ENCODE results near the gene LGI4.

DNA sequence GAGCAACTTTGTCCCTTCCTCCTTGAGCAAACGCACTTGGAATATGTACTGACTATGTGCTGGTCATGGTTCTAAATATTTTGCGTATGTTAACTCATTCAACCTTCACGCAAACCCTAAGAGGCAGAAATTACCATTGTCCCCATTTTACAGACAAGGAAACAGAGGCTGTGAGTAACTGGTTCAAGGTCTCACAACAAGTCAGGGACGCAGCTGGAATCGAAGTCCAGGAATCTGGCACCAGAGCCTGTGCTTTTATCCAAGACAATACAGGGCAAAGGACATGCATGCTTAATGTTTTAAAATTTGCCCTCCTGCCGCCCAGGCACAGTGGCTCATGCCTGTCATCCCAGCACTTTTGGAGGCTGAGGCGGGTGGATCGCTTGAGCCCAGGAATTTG is 24.7 kb upstream of the LGI4 start:
- TF ChIP-seq, protein P1, sequence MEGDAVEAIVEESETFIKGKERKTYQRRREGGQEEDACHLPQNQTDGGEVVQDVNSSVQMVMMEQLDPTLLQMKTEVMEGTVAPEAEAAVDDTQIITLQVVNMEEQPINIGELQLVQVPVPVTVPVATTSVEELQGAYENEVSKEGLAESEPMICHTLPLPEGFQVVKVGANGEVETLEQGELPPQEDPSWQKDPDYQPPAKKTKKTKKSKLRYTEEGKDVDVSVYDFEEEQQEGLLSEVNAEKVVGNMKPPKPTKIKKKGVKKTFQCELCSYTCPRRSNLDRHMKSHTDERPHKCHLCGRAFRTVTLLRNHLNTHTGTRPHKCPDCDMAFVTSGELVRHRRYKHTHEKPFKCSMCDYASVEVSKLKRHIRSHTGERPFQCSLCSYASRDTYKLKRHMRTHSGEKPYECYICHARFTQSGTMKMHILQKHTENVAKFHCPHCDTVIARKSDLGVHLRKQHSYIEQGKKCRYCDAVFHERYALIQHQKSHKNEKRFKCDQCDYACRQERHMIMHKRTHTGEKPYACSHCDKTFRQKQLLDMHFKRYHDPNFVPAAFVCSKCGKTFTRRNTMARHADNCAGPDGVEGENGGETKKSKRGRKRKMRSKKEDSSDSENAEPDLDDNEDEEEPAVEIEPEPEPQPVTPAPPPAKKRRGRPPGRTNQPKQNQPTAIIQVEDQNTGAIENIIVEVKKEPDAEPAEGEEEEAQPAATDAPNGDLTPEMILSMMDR (IDR thresholded peaks at IDR 0.05; ENCODE audit: low read length), result no peak
- TF ChIP-seq EZH2 (IDR thresholded peaks at IDR 0.05; ENCODE audit: borderline replicate concordance, low read length), result no peak
